HepG2 (cell line): Measurements from ENCODE around the gene BACH2. TPM values are rescaled to one million over a fixed set of nuclear protein-coding genes. Genes with fewer than 3 reads are reported as not detected.

Experiments used
- ATAC-seq: fragments of 200-7000 bp; cut with Tn5 transposase; 3 replicates; pipeline ENCODE4 v1.9.1; 2020; ENCODE audit warnings: mild to moderate bottlenecking, moderate library complexity
- BruUV-seq: library from RNA; stranded (reverse); fragments of 400-500 nt; replicated peaks from 2 replicates; lab custom pipeline; 2021; lab: Mats Ljungman, UMichigan
- CTCF ChIA-PET: fragments of 300-600 bp; formaldehyde crosslinking; extraction: SDS; loops from one replicate; lab custom pipeline; 2021; ENCODE audit warnings: low total read pairs, inconsistent platforms, low intra/inter-chr PET ratio; lab: Yijun Ruan, JAX
- POLR2A ChIA-PET: fragments of 350-600 bp; sonication (Branson Sonifier 250); formaldehyde crosslinking; loops from one replicate; lab custom pipeline; 2020; ENCODE audit warnings: antibody characterized with exemption, inconsistent platforms; lab: Yijun Ruan, JAX
- DNase-seq: peaks from one replicate; pipeline ENCODE4 v3.0.0-alpha.2; 2015; ENCODE audit warnings: low spot score
- FAIRE-seq: peaks from 3 replicates; lab custom pipeline; 2011; peaks lifted over from hg19 to GRCh38; lab: Jason Lieb, UNC
- H2AFZ ChIP-seq: one replicate; pipeline ENCODE4 v1.6.1; 2011; ENCODE audit warnings: low read length, inconsistent platforms
- H3K27ac ChIP-seq: fragments of 300-600 bp; 3 replicates; pipeline ENCODE4 v1.8.0; 2011; ENCODE audit warnings: mixed run types, mild to moderate bottlenecking, mixed read lengths, low read length, inconsistent platforms; ENCODE audit not compliant: insufficient read depth; ENCODE audit errors: extremely low read length
- H3K27me3 ChIP-seq, 2 experiments: fragments of 200-600 bp in 1 of 2; 2 replicates in 1 of 2; 3 replicates in 1 of 2; pipeline versions ENCODE4 v1.6.0 to v1.8.0; 2011; ENCODE audit warnings: low read length in 2 of 2, mild to moderate bottlenecking in 2 of 2, moderate library complexity in 2 of 2, inconsistent platforms in 1 of 2; ENCODE audit not compliant: insufficient read depth in 2 of 2, control insufficient read depth in 1 of 2
- H3K36me3 ChIP-seq, 2 experiments: fragments of 200-600 bp in 1 of 2; replicated peaks in 1 of 2; 2 replicates in 1 of 2; 3 replicates in 1 of 2; pipeline versions ENCODE4 v1.5.1 to v1.8.0; 2011; ENCODE audit warnings: low read length in 2 of 2, inconsistent platforms in 1 of 2; ENCODE audit not compliant: insufficient read depth in 2 of 2, control insufficient read depth in 1 of 2
- H3K4me1 ChIP-seq: 2 replicates; pipeline ENCODE4 v1.5.1; 2012; ENCODE audit warnings: low read length, inconsistent platforms; ENCODE audit not compliant: insufficient read depth
- H3K4me2 ChIP-seq: 2 replicates; pipeline ENCODE4 v1.6.0; 2011; ENCODE audit warnings: low read depth, low read length, inconsistent platforms
- H3K4me3 ChIP-seq, 3 experiments: fragments of 200-600 bp in 1 of 3; sonication (generic), shearing (Covaris generic) in 1 of 3; replicated peaks in 1 of 3; 2 replicates each; pipeline ENCODE4 v1.5.1; 2011 to 2016; ENCODE audit warnings: low read length in 3 of 3, inconsistent platforms in 2 of 3, low read depth in 2 of 3, mild to moderate bottlenecking in 2 of 3, control low read depth in 1 of 3, mixed read lengths in 1 of 3; ENCODE audit not compliant: insufficient read depth in 1 of 3
- H3K79me2 ChIP-seq: one replicate; pipeline ENCODE4 v1.6.1; 2011; ENCODE audit warnings: low read length, inconsistent platforms; ENCODE audit not compliant: insufficient read depth
- H3K9ac ChIP-seq: 2 replicates; pipeline ENCODE4 v1.6.0; 2011; ENCODE audit warnings: mild to moderate bottlenecking, low read depth, low read length, inconsistent platforms; ENCODE audit not compliant: insufficient read depth
- H3K9me3 ChIP-seq: 2 replicates; pipeline ENCODE4 v1.5.1; 2012; ENCODE audit warnings: mild to moderate bottlenecking, low read length
- H4K20me1 ChIP-seq: 2 replicates; pipeline ENCODE4 v1.6.0; 2011; ENCODE audit warnings: inconsistent platforms, mild to moderate bottlenecking, low read length, moderate library complexity; ENCODE audit not compliant: insufficient read depth
- GZF1 ChIP-seq: sonication (generic); formaldehyde crosslinking; IDR thresholded peaks from 2 replicates; pipeline ENCODE4 v1.5.1; 2020; ENCODE audit warnings: mild to moderate bottlenecking, missing genetic modification reagents
- NCOA1 ChIP-seq: sonication (generic); formaldehyde crosslinking; IDR thresholded peaks from 2 replicates; pipeline ENCODE4 v1.9.0; 2021; ENCODE audit warnings: missing genetic modification reagents
- RFX5 ChIP-seq: IDR thresholded peaks from 2 replicates; pipeline ENCODE4 v1.6.1; 2011; ENCODE audit warnings: low read depth, low read length, improper control_type of control experiment
- SPEN ChIP-seq: sonication (generic); formaldehyde crosslinking; IDR thresholded peaks from 2 replicates; pipeline ENCODE4 v1.5.1; 2020; ENCODE audit warnings: low read depth, mild to moderate bottlenecking, missing genetic modification reagents
- THYN1 ChIP-seq: sonication (generic); formaldehyde crosslinking; IDR thresholded peaks from 2 replicates; pipeline ENCODE4 v1.8.1; 2023; ENCODE audit warnings: low read depth, mild to moderate bottlenecking, moderate library complexity, missing genetic modification reagents, borderline replicate concordance
- TRIM22 ChIP-seq: fragments of 450-650 bp; IDR thresholded peaks from 2 replicates; pipeline ENCODE4 v1.6.1; 2017
- ZC3H4 ChIP-seq: sonication (generic); formaldehyde crosslinking; IDR thresholded peaks from 2 replicates; pipeline ENCODE4 v1.4.0; 2020; ENCODE audit warnings: missing genetic modification reagents, borderline replicate concordance
- WGBS: methylation state at CpG from one replicate; pipeline ENCODE4 v1.1.6; 2017; ENCODE audit warnings: low lambda C conversion rate; 5-methylcytosine and 5-hydroxymethylcytosine counted together
- in situ Hi-C: cut with HindIII; loops from 2 replicates; pipeline ENCODE4 v1.10.0; 2017; ENCODE audit warnings: low pct_unique_long_range_greater_than_20kb; ENCODE audit not compliant: extremely low pct_ligation_motif_present
- intact Hi-C: fragments of 100-400 bp; cut with micrococcal nuclease; formaldehyde crosslinking; loops from one replicate; pipeline ENCODE4 v1.10.0; 2022; ENCODE audit not compliant: unreplicated experiment
- polyA plus RNA-seq, 8 experiments: library from polyadenylated mRNA; depleted of rRNA in 3 of 8; stranded (reverse) in 7 of 8; unstranded in 1 of 8; fragments of >200 nt; fragmentation: Illumina TruSeq in 4 of 8; extraction: Trizol in 4 of 8; gene quantifications; 2 replicates each; pipeline versions ENCODE4 v1.2.1 to v1.2.3, GENCODE V29; 2011 to 2016; ENCODE audit warnings: low read depth in 4 of 8, missing spikeins in 1 of 8, mixed read lengths in 1 of 8; ENCODE audit not compliant: insufficient read depth in 1 of 8
- total RNA-seq, 5 experiments: library from RNA; depleted of rRNA; stranded (reverse); fragments of >200 nt; fragmentation: Illumina TruSeq; extraction: Trizol; gene quantifications; 2 replicates each; pipeline ENCODE4 v1.2.3, GENCODE V29; 2016; ENCODE audit warnings: low read depth in 1 of 5
- TF ChIP-seq, protein P1 (sequence below): IDR thresholded peaks from 2 replicates; pipeline ENCODE4 v1.6.1; 2018; ENCODE audit warnings: missing genetic modification reagents, mild to moderate bottlenecking, missing compliant biosample characterization

BACH2 gene
- total and polyA plus RNA-seq, 2 of the 13 experiments (the other 11 are each of a cell fraction or from before 2014, with no cell fraction given): 0.01 TPM; not detected in 1

- TF ChIP-seq SPEN (no peak), THYN1 (CRISPR knock-in tag) (no peak), GZF1 (CRISPR knock-in tag) (no peak), TRIM22 (no peak), RFX5 (no peak), ZC3H4 (CRISPR knock-in tag) (no peak), NCOA1 (CRISPR knock-in tag) (no peak)
- TF ChIP-seq, protein P1, sequence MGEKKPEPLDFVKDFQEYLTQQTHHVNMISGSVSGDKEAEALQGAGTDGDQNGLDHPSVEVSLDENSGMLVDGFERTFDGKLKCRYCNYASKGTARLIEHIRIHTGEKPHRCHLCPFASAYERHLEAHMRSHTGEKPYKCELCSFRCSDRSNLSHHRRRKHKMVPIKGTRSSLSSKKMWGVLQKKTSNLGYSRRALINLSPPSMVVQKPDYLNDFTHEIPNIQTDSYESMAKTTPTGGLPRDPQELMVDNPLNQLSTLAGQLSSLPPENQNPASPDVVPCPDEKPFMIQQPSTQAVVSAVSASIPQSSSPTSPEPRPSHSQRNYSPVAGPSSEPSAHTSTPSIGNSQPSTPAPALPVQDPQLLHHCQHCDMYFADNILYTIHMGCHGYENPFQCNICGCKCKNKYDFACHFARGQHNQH: no peak
- Histone ChIP-seq H3K27ac (no peak overlapping the region), H3K4me1 (no peaks in the 10 kb centered on the region), H3K36me3 (no peaks in the 10 kb centered on the region), H3K4me2 (no peak overlapping the region), H3K27me3 (no peaks in the 10 kb centered on the region; a peak in 1 of 5 replicates), H3K9me3 (no peaks in the 10 kb centered on the region), H3K79me2 (no peaks in the 10 kb centered on the region), H3K9ac (no peak overlapping the region), H3K4me3 (no peak overlapping the region), H4K20me1 (no peaks in the 10 kb centered on the region), H2AFZ (no peak overlapping the region)
- DNase-seq (no peak), ATAC-seq (no peak), FAIRE-seq (no peak)
- CTCF ChIA-PET: no interaction called here
- POLR2A ChIA-PET: no interaction called here
- intact Hi-C loops (no loop called here), in situ Hi-C loops (no loop called here)
- BruUV-seq: no TSS peak
- 4% methylated on average over 4 of the region's 4 CpGs for WGBS
Observed at GRCh38 chr6:90126839-90127238, 169.8 kb downstream of the BACH2 start.
